ENCODE data around the gene MSANTD1.

The MSANTD1 gene

GRCh38 chr4:3208826-3209225 is 40.1 kb upstream of the MSANTD1 start:
- H3K27me3 ChIP-seq = no peaks in the 10 kb centered on the region
- no peak overlapping the region for H3K27ac ChIP-seq
- H3K9me3 ChIP-seq = no peaks in the 10 kb centered on the region
- H3K4me1 ChIP-seq (ENCODE audit: control insufficient read depth in 1 of 2, insufficient read depth in 1 of 2, low read depth in 1 of 2, low read length in 1 of 2) = peaks cover 0 to 5% of the 10 kb centered on the region in 2 experiments
- no peak overlapping the region for H3K4me3 ChIP-seq (ENCODE audit: low read depth in 1 of 2, low read length in 1 of 2)
- H3K36me3 ChIP-seq = peaks cover 64% of the 10 kb centered on the region
- TF ChIP-seq, protein P1, sequence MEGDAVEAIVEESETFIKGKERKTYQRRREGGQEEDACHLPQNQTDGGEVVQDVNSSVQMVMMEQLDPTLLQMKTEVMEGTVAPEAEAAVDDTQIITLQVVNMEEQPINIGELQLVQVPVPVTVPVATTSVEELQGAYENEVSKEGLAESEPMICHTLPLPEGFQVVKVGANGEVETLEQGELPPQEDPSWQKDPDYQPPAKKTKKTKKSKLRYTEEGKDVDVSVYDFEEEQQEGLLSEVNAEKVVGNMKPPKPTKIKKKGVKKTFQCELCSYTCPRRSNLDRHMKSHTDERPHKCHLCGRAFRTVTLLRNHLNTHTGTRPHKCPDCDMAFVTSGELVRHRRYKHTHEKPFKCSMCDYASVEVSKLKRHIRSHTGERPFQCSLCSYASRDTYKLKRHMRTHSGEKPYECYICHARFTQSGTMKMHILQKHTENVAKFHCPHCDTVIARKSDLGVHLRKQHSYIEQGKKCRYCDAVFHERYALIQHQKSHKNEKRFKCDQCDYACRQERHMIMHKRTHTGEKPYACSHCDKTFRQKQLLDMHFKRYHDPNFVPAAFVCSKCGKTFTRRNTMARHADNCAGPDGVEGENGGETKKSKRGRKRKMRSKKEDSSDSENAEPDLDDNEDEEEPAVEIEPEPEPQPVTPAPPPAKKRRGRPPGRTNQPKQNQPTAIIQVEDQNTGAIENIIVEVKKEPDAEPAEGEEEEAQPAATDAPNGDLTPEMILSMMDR (IDR thresholded peaks at IDR 0.05) = no peak

DNA sequence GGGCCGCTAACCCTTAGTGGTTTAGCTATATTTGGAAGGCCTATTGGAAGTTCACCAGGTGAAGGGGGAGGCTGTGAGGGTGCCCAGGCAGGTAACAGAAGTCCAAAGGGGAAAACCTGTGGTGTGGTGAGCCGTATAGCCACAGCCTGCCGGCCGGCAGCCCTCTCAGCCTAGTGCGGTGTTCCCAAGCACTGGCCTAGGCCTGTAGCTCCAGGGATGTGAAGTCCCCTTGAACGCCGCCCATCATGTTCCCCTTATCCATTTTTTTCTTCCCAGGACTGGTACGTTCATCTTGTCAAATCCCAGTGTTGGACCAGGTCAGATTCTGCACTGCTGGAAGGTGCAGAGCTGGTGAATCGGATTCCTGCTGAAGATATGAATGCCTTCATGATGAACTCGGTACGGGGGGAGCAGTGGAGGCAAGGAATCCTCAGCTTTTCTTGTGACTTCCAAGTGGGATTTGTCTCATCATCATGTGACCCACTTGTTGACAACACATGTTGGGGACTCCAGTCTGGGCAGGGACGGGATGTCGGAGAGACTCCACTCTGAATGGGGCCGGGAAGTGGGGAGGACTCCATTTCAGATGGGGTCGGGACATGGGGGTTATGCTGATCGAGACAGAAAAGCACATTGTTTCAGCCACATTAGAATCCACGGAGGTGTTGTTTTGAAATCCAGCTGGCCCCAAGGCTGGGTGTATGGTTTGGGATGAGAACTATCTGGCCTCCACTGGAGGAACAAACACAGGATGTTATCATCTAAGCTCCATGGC is 39.2 kb upstream of the MSANTD1 start:
- H3K27me3 ChIP-seq = no peaks in the 10 kb centered on the region
- H3K4me1 ChIP-seq (ENCODE audit: control insufficient read depth in 1 of 2, insufficient read depth in 1 of 2, low read depth in 1 of 2, low read length in 1 of 2) = peaks cover 0 to 5% of the 10 kb centered on the region in 2 experiments
- no peaks in the 10 kb centered on the region for H3K9me3 ChIP-seq
- no peak overlapping the region for H3K4me3 ChIP-seq (ENCODE audit: low read depth in 1 of 2, low read length in 1 of 2)
- peaks cover 67% of the 10 kb centered on the region for H3K36me3 ChIP-seq
- TF ChIP-seq, protein P1 (IDR thresholded peaks at IDR 0.05) = no peak
- H3K27ac ChIP-seq = no peak overlapping the region

- no peak overlapping the region for H3K4me3 ChIP-seq (ENCODE audit: low read depth in 1 of 2, low read length in 1 of 2)
- no peaks in the 10 kb centered on the region for H3K9me3 ChIP-seq
- H3K27me3 ChIP-seq = no peaks in the 10 kb centered on the region
- TF ChIP-seq, protein P1 (IDR thresholded peaks at IDR 0.05) = no peak
- no peak overlapping the region for H3K27ac ChIP-seq
- H3K4me1 ChIP-seq (ENCODE audit: control insufficient read depth in 1 of 2, insufficient read depth in 1 of 2, low read depth in 1 of 2, low read length in 1 of 2) = peaks cover 0 to 5% of the 10 kb centered on the region in 2 experiments
- H3K36me3 ChIP-seq = peaks cover 75% of the 10 kb centered on the region
Measured at GRCh38 chr4:3210467-3210866, 38.5 kb upstream of the MSANTD1 start.

DNA sequence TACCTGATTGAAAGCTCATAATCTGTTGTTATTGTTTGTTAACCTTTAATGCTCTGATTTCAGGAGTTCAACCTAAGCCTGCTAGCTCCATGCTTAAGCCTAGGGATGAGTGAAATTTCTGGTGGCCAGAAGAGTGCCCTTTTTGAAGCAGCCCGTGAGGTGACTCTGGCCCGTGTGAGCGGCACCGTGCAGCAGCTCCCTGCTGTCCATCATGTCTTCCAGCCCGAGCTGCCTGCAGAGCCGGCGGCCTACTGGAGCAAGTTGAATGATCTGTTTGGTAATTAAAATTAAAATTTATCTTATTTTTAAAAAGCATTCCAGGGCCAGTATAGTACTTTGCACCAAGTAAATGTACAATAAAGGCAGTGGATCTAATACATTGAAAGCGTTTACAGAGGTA is 37.1 kb upstream of the MSANTD1 start:
- Histone ChIP-seq H3K4me3 (ENCODE audit: low read depth in 1 of 2, low read length in 1 of 2) (no peak overlapping the region), H3K27ac (no peak overlapping the region), H3K9me3 (no peaks in the 10 kb centered on the region), H3K36me3 (peaks cover 80% of the 10 kb centered on the region), H3K4me1 (ENCODE audit: control insufficient read depth in 1 of 2, insufficient read depth in 1 of 2, low read depth in 1 of 2, low read length in 1 of 2) (peaks cover 0 to 5% of the 10 kb centered on the region in 2 experiments), H3K27me3 (no peaks in the 10 kb centered on the region)
- TF ChIP-seq, protein P1 (IDR thresholded peaks at IDR 0.05) = no peak

DNA sequence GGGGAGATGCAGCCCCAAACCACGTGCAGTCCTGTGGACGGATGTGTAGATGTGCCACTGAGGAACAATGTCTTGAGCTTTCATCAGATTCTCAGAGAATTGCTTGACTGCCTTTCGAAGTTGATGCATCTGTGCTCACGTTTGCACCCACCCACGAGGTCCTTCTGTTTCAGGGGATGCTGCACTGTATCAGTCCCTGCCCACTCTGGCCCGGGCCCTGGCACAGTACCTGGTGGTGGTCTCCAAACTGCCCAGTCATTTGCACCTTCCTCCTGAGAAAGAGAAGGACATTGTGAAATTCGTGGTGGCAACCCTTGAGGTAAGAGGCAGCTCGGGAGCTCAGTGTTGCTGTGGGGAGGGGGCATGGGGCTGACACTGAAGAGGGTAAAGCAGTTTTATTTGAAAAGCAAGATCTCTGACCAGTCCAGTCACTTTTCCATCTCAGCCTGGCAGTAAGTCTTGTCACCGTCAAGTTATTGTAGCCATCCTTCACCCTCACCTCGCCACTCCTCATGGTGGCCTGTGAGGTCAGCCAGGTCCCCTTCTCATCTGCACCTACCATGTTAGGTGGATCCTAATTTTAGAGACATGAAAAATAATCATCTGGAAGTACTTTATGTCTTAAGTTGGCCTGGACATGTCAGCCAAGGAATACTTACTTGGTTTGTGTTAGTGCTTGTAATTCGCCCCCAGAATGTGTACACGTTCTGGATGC is 36.4 kb upstream of the MSANTD1 start:
- H3K27me3 ChIP-seq = no peaks in the 10 kb centered on the region
- peaks cover 0 to 3% of the 10 kb centered on the region in 2 experiments for H3K4me1 ChIP-seq (ENCODE audit: control insufficient read depth in 1 of 2, insufficient read depth in 1 of 2, low read depth in 1 of 2, low read length in 1 of 2)
- no peak overlapping the region for H3K27ac ChIP-seq
- H3K4me3 ChIP-seq (ENCODE audit: low read depth in 1 of 2, low read length in 1 of 2) = no peak overlapping the region
- no peaks in the 10 kb centered on the region for H3K9me3 ChIP-seq
- TF ChIP-seq, protein P1 (IDR thresholded peaks at IDR 0.05) = no peak
- peaks cover 80% of the 10 kb centered on the region for H3K36me3 ChIP-seq

Data from neutrophil (primary cell).